HG03095 (cell line): Measurements from ENCODE around the gene MICALL2.

Experiments used
- ATAC-seq: cut with Tn5 transposase; IDR thresholded peaks from one replicate; pipeline ENCODE4 v1.9.1; 2021; ENCODE audit warnings: moderate library complexity; ENCODE audit not compliant: unreplicated experiment

MICALL2 gene

DNA sequence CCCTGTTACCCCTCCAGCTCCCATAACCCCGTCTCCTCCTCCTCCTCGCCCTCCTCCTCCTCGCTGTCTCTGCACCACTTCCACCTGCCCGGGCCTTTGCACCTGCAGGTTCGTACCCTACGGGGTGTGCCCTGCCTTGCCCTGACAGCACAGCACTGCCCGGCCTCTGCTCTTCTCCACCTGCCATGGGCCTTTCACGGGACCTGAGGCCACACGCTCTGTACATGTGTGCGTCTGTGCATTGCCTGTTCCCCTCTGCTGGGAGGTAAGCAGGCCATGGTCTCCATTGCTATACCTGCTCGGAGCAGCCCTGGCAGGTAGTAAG, 40.0 kb downstream of the MICALL2 start:
- no peak for ATAC-seq

GRCh38 chr7:1418505-1419309, 40.6 kb downstream of the MICALL2 start:
- no peak for ATAC-seq

- ATAC-seq = no peak
Measured at GRCh38 chr7:1415389-1415990, 43.8 kb downstream of the MICALL2 start.

GRCh38 chr7:1413936-1414639, 45.2 kb downstream of the MICALL2 start:
- ATAC-seq = no peak

- peak; percentile 69 for ATAC-seq
Measured at GRCh38 chr7:1412322-1413261, 46.7 kb downstream of the MICALL2 start.

GRCh38 chr7:1411414-1411813, 47.9 kb downstream of the MICALL2 start:
- no peak for ATAC-seq

GRCh38 chr7:1410992-1411391, 48.3 kb downstream of the MICALL2 start:
- no peak for ATAC-seq

GRCh38 chr7:1409555-1409954, 49.7 kb downstream of the MICALL2 start:
- ATAC-seq = no peak

GRCh38 chr7:1408466-1408865, 50.8 kb downstream of the MICALL2 start:
- ATAC-seq = no peak

DNA sequence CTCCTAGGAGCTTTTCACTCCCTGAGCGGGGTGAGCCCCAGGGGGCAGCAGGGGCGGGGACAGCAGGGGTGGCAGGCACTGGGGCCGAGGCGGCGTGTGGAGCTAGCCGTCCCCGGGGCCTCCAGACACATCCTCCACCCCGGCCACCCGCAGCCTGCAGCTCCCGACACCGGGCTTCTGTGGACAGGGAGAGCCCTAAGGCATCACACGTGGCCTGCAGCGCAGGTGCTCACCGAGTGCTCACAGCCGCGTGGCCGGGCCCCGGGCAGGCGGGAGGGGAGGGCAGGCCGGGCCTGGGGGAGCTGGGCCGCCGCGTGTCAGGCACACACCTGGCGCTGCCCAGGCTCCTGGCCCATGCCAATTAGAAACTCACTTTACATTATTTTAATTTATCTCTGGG, 51.4 kb downstream of the MICALL2 start:
- no peak for ATAC-seq

- ATAC-seq = no peak
Measured at GRCh38 chr7:1404898-1405548, 54.2 kb downstream of the MICALL2 start.

- no peak for ATAC-seq
Measured at GRCh38 chr7:1404460-1404809, 54.8 kb downstream of the MICALL2 start.

DNA sequence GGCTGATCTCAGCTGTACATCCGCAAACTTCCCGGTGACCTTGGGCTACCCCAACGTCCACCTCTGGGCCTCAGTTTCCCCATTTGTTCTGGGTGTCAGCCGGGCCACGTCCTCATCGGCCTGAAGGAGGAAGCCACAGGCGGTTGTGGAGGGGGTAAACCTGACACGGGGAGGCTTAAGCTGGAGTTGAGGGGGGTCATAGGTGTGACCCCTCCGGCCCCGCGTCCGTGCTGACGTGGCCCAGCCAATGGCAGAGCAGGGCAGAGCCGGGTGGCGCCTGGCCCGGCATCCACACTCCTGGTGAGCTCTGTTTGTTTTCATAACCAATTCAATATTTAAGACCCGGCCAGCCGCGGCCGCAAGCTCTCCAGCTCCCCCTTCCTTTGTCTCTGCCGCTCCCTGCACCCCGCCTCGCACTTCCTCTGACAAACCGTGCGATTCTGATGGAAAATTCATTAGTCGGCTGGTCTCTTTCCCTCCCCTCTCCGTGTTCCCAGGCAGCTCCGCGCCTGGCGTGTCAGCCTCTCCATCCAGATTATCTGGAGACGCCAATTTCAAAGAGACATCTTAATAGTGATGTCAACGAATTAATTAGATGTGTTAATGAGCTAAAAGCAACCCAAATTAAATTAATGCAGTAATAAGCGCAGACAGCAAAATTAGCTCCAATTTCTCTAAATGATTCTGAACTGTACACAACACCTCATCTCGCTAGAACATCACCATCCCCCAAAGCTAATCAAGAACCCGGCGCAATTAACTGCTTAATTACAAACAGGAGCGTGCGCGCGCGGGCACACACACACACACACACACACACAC, 55.4 kb downstream of the MICALL2 start:
- ATAC-seq = no peak

GRCh38 chr7:1402791-1403637, 56.3 kb downstream of the MICALL2 start:
- ATAC-seq = no peak

DNA sequence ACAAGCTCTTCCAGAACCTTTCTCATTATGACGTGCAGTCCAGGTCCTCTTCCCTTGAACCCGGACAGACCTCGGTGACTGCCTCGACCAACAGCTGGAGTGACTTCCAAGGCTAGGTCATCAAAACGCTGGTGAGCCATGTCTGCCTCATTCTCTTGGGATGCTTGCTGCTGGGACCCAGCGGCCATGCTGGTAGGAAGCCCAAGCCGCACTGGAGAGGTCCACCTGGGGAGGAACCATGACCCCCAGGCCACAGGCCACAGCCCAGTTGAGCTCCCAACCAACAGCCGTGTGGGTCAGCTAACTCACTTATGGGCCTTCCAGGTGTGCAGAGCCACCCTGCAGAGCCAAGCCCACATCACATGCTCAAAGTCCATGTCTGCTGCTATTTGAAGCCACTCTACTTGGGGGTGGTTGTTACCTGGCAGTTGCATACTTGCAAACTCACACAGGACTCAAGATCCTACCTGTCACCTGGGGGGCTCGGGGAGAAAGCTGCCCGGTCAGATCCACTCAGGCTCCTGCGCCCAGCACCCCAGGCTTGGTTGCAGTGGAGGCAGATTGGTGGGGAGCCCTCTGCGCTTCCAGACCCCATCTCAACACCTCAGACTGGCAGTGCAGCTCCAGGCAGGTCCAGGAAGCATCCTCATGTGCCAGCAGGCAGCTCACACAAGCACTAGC, 57.0 kb downstream of the MICALL2 start:
- ATAC-seq = no peak

- ATAC-seq = no peak
Measured at GRCh38 chr7:1401011-1401410, 58.3 kb downstream of the MICALL2 start.

GRCh38 chr7:1400371-1400770, 58.9 kb downstream of the MICALL2 start:
- no peak for ATAC-seq
